KOPT-K1 (cell line): ENCODE data around the gene POLH.
"Not testable (repeated sequence)": the region's sequence is repeated elsewhere in the genome, so short reads cannot be mapped to it uniquely, and the experiment has no call there.

Source experiments
- H3K27ac ChIP-seq: fragments of 200-600 bp; sonication (generic); 2 replicates; pipeline ENCODE4 v1.5.1; 2016; ENCODE audit warnings: antibody characterized with exemption, mild to moderate bottlenecking, low read depth, low read length; ENCODE audit not compliant: poor library complexity, severe bottlenecking
- H3K36me3 ChIP-seq: fragments of 200-600 bp; sonication (generic); 2 replicates; pipeline ENCODE4 v1.5.1; 2017; ENCODE audit warnings: antibody characterized with exemption, mild to moderate bottlenecking, low read length, moderate library complexity; ENCODE audit not compliant: insufficient read depth
- H3K9me3 ChIP-seq: fragments of 200-600 bp; sonication (generic); 2 replicates; pipeline ENCODE4 v1.5.1; 2017; ENCODE audit warnings: antibody characterized with exemption, low read length, mild to moderate bottlenecking; ENCODE audit not compliant: insufficient read depth, poor library complexity, severe bottlenecking

POLH gene

DNA sequence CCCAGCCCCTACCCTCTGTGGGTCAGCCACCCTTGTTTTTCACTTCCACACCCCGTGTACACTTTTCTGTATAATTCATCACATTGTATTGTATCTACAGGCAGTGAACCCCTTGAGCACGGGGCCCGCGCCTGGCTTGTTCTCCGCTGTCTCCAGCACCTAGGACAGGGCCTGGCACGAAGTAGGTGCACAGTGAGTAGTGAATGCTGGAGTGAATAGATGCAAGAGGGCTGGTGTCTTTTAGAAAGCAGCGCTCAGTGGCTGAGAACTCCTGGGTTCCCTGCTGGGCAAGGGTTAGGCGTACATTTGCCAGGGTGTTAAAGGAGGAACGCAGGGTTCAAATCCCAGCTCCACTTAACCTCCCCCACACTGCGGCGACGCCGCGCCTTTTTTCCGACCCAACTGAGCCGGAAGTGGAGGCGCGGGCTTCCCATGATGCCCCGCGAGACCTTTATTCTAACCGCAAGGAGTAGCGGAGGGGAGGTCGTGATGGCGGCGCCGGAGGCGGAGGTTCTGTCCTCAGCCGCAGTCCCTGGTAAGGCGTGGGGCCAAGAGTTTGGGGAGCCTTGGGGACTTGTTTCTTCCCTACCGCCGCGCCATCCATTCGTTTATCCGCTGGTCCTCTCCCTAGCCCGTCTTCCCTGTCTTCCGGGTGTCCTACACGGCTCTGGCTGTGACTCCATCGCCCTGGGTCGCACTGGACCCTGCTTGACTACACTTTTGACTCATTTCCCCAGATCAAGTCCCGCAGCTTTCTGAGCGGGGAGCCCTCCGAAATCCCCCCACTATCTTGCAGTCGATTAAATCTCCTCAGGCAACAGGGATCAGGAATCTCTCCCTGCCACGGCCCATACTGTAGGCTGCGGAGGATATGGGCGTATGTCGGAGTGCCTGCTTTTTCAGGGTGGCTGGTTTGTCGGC, 59.7 kb downstream of the POLH start, which contains the start of gene MAD2L1BP:
Gene MAD2L1BP, plus strand, starts transcription at position 454 of the 921 bp plus-strand sequence. Its CDS starts 36 bp downstream, at position 490.
- peaks cover 34% of the 10 kb centered on the region for H3K36me3 ChIP-seq

DNA sequence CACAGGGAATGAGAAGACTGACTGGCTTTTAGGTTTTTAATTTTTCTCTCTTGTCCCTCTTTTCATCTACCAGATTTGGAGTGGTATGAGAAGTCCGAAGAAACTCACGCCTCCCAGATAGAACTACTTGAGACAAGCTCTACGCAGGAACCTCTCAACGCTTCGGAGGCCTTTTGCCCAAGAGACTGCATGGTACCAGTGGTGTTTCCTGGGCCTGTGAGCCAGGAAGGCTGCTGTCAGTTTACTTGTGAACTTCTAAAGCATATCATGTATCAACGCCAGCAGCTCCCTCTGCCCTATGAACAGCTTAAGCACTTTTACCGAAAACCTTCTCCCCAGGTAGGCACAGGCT, 60.3 kb downstream of the POLH start:
- Histone ChIP-seq H3K9me3 (no peaks in the 10 kb centered on the region), H3K36me3 (peaks cover 41% of the 10 kb centered on the region), H3K27ac (peak overlapping the region; percentile 95)

More for the DNA sequence above, 59.7 kb downstream of the POLH start, which contains the start of gene MAD2L1BP:
- peak within 1 kb of the TSS; percentile 95 for H3K27ac ChIP-seq
- H3K9me3 ChIP-seq, result no peaks in the 10 kb centered on the region

DNA sequence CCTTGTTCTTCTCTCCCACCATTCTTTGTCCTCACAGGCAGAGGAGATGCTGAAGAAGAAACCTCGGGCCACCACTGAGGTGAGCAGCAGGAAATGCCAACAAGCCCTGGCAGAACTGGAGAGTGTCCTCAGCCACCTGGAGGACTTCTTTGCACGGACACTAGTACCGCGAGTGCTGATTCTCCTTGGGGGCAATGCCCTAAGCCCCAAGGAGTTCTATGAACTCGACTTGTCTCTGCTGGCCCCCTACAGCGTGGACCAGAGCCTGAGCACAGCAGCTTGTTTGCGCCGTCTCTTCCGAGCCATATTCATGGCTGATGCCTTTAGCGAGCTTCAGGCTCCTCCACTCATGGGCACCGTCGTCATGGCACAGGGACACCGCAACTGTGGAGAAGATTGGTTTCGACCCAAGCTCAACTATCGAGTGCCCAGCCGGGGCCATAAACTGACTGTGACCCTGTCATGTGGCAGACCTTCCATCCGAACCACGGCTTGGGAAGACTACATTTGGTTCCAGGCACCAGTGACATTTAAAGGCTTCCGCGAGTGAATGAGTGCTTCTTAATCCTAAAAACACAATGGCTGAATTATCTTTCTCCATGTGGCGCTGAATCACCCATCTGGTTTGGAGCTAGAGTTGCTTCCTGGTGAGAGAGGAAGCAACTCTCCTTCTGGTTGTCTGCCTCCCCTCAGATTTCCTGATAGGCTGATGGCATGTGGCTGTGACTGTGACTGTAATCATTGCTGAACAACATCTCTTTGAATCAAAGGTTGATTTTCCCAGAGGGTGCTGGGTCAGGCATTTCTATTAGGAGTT, 64.2 kb downstream of the POLH start:
- no peaks in the 10 kb centered on the region for H3K9me3 ChIP-seq
- H3K36me3 ChIP-seq, result peaks cover 64% of the 10 kb centered on the region
- no peak overlapping the region for H3K27ac ChIP-seq

DNA sequence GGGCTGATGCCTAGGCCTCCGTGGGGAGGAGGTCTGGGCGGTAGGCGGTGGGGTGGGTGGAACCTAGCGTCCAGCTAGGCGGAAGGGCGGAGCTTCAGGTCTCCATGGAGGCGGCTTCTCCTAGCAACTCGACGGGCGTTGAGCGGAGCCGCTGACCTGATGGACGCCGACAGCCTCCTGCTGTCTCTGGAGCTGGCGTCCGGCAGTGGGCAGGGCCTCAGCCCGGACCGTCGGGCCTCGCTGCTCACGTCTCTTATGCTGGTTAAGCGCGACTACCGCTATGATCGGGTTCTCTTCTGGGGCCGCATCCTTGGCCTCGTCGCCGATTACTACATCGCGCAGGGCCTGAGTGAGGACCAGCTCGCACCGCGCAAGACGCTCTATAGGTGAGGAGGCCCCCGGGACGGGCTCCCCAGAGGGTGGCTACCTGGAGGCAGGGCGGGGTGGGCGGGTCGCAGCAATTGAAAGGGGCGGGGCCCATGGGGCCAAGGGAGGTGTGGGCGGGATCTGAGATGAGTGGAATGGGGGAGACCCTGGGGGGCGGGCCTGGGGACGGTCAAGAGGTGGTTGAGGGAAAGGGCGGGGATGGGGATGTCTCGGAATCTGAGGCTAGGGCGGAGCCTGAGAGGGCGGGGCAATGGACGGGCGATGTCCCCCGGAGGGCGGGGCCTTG, 69.1 kb downstream of the POLH start, which contains the start of gene RSPH9:
Gene RSPH9, plus strand, starts transcription at position 97 of the 673 bp plus-strand sequence. Its CDS starts 63 bp downstream, at position 160.
- H3K36me3 ChIP-seq, result peaks cover 35% of the 10 kb centered on the region
- no peaks in the 10 kb centered on the region for H3K9me3 ChIP-seq
- no peak within 1 kb of the TSS for H3K27ac ChIP-seq

DNA sequence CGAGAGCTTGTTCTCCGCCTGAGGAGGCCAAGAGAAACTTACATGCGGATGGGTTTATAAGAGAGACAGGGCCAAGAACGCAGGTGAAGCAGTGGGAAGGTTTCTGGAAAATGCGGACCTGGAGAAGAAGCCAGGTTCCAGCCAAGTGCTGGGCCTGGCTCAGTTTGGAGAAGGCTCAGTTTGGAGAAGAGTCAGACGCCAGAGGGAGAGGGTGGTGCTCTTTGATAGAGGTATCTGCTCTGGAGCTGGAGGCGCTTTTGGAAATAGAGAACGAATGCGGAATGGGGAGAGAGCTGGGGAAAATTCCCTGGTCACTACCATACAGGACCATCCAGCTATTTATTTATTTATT, 69.6 kb downstream of the POLH start:
- Histone ChIP-seq H3K36me3 (peaks cover 30% of the 10 kb centered on the region), H3K27ac (no peak overlapping the region), H3K9me3 (no peaks in the 10 kb centered on the region)

DNA sequence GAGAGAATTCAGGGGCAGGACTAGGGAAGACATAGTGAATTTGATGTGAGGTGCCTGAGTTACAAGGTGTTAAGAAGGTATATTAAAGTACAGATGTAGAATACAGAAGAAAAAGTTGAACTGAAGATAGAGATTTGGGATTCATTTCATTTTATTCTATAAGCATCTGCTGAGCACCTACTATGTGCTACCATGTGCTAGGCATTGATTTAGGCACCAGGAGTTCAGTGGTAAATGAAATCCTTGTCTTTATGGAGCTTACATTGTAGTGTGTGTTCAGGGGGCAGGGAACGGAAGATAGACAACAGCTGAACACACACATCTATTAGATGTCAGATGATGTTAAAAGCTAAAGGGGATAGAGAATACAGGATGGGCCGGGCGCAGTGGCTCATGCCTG, 71.6 kb downstream of the POLH start:
- no peak overlapping the region for H3K27ac ChIP-seq
- peaks cover 10% of the 10 kb centered on the region for H3K36me3 ChIP-seq
- no peaks in the 10 kb centered on the region for H3K9me3 ChIP-seq

DNA sequence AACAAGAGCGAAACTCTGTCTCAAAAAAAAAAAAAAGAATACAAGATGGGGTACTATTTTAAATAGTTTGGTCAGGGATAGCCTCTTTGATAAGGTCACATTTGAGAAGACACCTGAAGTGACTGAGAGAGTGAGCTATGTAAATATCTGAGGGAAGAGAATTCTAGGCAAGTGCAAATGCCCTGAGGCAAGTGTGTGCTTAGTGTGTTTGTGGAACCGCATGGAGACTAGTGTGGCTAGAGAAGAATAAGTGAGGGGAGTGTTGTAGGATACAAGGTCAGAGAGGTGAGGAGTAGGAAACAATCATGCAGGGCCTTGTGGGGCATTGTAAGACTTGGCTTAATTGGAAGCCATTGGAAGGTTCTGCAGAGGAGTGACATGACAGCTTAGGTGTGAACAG, 72.3 kb downstream of the POLH start:
- Histone ChIP-seq H3K36me3 (peaks cover 5% of the 10 kb centered on the region; the same call in 1 of the 2 replicates), H3K9me3 (no peaks in the 10 kb centered on the region), H3K27ac (no peak overlapping the region)

DNA sequence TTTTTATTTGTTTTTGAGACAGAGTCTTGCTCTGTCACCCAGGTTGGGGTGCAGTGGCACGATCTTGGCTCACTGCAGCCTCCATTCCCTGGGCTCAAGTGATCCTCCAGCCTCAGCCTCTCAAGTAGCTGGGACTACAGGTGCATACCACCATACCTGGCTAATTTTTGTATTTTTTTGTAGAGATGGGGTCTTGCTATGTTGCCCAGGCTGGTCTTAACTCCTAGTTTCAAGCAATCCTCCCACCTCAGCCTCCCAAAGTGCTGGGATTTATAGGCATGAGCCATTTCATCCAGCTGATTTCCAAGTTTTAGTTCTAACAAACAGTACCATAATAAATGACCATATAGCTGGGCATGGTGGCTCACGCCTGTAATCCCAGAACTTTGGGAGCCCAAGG, 76.8 kb downstream of the POLH start:
- H3K9me3 ChIP-seq, H3K36me3 ChIP-seq, H3K27ac ChIP-seq: not testable (repeated sequence)

DNA sequence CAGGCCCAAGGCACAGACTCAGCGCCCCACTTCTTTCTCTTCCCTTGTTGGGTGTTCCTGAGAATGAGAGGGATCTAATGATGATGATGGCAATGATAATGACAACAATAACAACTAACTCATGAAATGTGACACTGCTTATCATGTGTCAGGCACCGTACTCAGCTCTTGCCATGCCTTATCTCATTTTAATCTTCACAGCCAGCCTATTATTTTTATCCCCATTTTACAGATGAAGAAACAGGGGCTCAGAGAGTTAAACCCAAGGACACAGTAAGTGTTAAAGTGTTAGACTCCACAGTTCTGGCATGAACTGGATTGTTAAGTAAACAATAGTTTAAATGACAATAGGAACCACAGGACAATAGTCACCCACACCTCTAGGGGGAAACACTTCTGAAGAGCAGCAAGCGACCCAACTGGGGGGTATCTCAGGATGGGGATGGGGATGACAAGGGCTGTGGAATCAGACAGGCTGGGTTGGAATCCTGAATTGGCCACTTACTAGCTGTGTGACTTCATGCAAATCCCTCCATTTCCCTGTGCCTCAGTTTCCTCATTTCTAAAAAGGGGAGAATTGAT, 81.3 kb downstream of the POLH start:
- H3K36me3 ChIP-seq, result no peaks in the 10 kb centered on the region
- no peak overlapping the region for H3K27ac ChIP-seq
- peaks cover 3% of the 10 kb centered on the region for H3K9me3 ChIP-seq

DNA sequence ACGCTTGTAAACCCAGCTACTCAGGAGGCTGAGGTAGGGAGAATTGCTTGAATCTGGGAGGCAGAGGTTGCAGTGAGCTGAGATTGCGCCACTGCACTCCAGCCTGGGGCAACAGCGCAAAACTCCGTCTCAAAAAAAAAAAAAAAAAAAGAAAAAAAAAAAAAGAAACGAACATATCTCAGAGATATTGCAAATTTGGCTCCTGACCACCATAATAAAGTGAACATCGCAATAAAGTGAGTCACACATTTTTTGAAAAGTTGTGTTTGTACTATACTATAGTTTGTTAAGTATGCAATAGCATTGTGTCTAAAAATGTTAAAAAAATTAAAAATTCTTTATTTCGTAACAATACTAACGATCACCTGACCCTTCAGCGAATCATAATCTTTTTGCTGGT, 82.2 kb downstream of the POLH start:
- peaks cover 3% of the 10 kb centered on the region for H3K9me3 ChIP-seq
- H3K36me3 ChIP-seq, result no peaks in the 10 kb centered on the region
- H3K27ac ChIP-seq, result no peak overlapping the region

DNA sequence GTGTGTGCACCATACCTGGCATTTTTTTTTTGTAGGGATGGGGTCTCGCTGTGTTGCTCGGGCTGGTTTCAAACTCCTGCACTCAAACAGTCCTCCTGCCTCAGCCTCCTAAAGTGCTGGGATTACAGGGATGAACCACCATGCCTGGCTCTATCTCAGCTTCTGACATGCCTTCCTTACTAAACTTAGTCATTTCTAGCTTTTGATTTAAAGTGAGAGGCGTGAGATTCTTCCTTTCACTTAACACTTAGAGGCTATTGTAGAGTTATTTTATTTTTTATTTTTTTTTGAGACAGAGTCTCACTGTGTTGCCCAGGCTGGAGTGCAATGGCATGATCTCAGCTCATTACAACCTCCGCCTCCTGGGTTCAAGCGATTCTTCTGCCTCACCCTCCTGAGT, 87.0 kb downstream of the POLH start:
- not testable (repeated sequence) for H3K27ac ChIP-seq, H3K36me3 ChIP-seq, H3K9me3 ChIP-seq
